ENCODE results near the gene SIK3. TPM values are rescaled to one million over a fixed set of nuclear protein-coding genes. Genes with fewer than 3 reads are reported as not detected.

The SIK3 gene
- total RNA-seq, 2 experiments from 2014 or later, result 81.4 to 86.1 TPM

DNA sequence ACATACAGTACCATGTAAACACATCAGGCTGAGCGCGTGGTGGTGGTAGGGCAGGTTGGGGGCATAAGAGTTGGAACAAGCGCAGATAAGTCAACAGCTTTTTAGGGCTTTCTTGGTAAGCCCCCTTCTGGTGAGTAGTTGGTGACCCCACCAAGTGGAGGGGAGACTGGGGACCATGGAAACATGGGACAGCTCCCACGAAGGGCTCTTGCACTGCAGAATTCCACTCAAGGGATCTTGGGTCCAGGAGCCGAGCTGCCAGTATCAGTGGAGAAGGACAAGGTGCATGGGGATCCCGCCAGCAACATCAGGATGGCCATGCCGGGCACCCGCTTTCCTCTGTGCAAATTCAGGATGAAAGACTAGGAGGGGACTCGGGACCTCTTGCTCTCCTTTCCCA is 254.6 kb downstream of the SIK3 start:
- H3K36me3 ChIP-seq (ENCODE audit: insufficient read depth, low read length), result peaks cover 43% of the 10 kb centered on the region

DNA sequence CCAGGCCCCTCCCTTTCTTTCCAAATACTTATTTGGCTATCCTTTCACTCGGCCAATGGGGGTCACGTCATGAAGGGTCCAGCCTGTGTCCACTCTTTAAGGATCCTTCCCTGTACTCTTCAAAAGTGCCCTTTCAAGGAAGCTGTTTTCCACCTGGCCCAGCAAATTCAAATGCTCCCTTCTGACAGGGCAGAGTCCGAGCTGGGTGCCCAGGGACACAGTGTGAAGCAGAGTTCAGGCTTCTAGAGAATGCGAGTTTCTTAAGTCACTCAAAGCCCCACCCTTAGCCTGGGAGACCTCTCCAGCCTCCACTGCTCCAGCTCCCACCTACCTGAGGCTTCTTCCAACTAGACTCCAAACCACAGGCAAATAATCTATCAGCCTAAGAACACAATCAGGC is 255.3 kb downstream of the SIK3 start:
- DNase-seq (no peak), ATAC-seq (ENCODE audit: poor library complexity) (no peak)
- ChIA-PET POLR2A (no interaction called here), CTCF (no interaction called here)
- Mint-ChIP-seq H3K9me3 (no peaks in the 10 kb centered on the region), H3K27ac (no peak overlapping the region), H3K4me3 (no peak overlapping the region), H3K36me3 (ENCODE audit: low read depth) (peaks cover 46% of the 10 kb centered on the region), H3K4me1 (ENCODE audit: low read depth) (no peaks in the 10 kb centered on the region), H3K27me3 (no peaks in the 10 kb centered on the region)
- H3K27me3 ChIP-seq (ENCODE audit: control insufficient read depth in 1 of 2, insufficient read depth in 2 of 2, low read length in 2 of 2), result no peaks in the 10 kb centered on the region
- no peak overlapping the region for H3K4me3 ChIP-seq (ENCODE audit: low read length)
- TF ChIP-seq, protein P1, sequence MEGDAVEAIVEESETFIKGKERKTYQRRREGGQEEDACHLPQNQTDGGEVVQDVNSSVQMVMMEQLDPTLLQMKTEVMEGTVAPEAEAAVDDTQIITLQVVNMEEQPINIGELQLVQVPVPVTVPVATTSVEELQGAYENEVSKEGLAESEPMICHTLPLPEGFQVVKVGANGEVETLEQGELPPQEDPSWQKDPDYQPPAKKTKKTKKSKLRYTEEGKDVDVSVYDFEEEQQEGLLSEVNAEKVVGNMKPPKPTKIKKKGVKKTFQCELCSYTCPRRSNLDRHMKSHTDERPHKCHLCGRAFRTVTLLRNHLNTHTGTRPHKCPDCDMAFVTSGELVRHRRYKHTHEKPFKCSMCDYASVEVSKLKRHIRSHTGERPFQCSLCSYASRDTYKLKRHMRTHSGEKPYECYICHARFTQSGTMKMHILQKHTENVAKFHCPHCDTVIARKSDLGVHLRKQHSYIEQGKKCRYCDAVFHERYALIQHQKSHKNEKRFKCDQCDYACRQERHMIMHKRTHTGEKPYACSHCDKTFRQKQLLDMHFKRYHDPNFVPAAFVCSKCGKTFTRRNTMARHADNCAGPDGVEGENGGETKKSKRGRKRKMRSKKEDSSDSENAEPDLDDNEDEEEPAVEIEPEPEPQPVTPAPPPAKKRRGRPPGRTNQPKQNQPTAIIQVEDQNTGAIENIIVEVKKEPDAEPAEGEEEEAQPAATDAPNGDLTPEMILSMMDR (IDR thresholded peaks at IDR 0.05), result no peak
- H3K36me3 ChIP-seq (ENCODE audit: insufficient read depth, low read length), result peaks cover 38% of the 10 kb centered on the region
- intact Hi-C loops (cut with DNase I, micrococcal nuclease), result no loop called here
- no peaks in the 10 kb centered on the region for H3K4me1 ChIP-seq (ENCODE audit: insufficient read depth, low read length)
- no peaks in the 10 kb centered on the region for H3K9me3 ChIP-seq (ENCODE audit: control insufficient read depth in 1 of 2, insufficient read depth in 1 of 2, low read length in 2 of 2)
- no peak overlapping the region for H3K27ac ChIP-seq (ENCODE audit: low read depth in 1 of 2, low read length in 2 of 2)

More for the DNA sequence above, 254.6 kb downstream of the SIK3 start:
- H3K27me3 ChIP-seq (ENCODE audit: control insufficient read depth in 1 of 2, insufficient read depth in 2 of 2, low read length in 2 of 2), result no peaks in the 10 kb centered on the region
- ChIA-PET CTCF (interaction anchor here (1.1 kb wide), 1 partner anchor 52 kb away, joined by 3 read pairs; the partner anchor contains the start of gene APOA5), POLR2A (interaction anchor here (0.7 kb wide), 1 partner anchor 9 kb away, joined by 3 read pairs; no protein-coding TSS in a partner anchor)
- Mint-ChIP-seq H3K9me3 (no peaks in the 10 kb centered on the region), H3K27me3 (no peaks in the 10 kb centered on the region), H3K4me3 (no peak overlapping the region), H3K4me1 (ENCODE audit: low read depth) (no peaks in the 10 kb centered on the region), H3K36me3 (ENCODE audit: low read depth) (peaks cover 47% of the 10 kb centered on the region), H3K27ac (no peak overlapping the region)
- DNase-seq, result no peak
- TF ChIP-seq, protein P1 (IDR thresholded peaks at IDR 0.05), result no peak
- H3K9me3 ChIP-seq (ENCODE audit: control insufficient read depth in 1 of 2, insufficient read depth in 1 of 2, low read length in 2 of 2), result no peaks in the 10 kb centered on the region
- H3K27ac ChIP-seq (ENCODE audit: low read depth in 1 of 2, low read length in 2 of 2), result no peak overlapping the region
- no peak overlapping the region for H3K4me3 ChIP-seq (ENCODE audit: low read length)
- H3K4me1 ChIP-seq (ENCODE audit: insufficient read depth, low read length), result no peaks in the 10 kb centered on the region
- intact Hi-C loops (cut with DNase I, micrococcal nuclease), result no loop called here
- no peak for ATAC-seq (ENCODE audit: poor library complexity)

DNA sequence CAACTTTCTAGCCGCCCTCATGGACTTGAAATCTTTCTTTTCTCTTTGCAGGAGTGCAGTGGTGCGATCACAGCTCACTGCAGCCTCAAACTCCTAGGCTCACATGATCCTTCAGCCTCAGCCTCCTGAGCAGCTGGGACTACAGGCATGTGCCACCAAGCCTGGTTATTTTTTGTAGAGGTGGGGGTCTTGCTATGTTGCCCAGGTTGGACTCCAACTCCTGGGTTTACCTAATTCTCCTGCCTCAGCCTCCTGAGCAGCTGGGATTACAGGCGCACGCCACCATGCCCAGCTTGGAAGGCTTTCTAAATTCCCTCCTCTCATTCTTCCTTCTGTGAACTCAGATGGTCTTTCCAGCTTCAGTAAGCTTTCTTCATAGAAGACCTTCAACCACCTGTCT is 256.1 kb downstream of the SIK3 start:
- Histone ChIP-seq H3K9me3 (ENCODE audit: control insufficient read depth in 1 of 2, insufficient read depth in 1 of 2, low read length in 2 of 2) (no peaks in the 10 kb centered on the region), H3K4me3 (ENCODE audit: low read length) (no peak overlapping the region), H3K27ac (ENCODE audit: low read depth in 1 of 2, low read length in 2 of 2) (no peak overlapping the region), H3K27me3 (ENCODE audit: control insufficient read depth in 1 of 2, insufficient read depth in 2 of 2, low read length in 2 of 2) (no peaks in the 10 kb centered on the region), H3K36me3 (ENCODE audit: insufficient read depth, low read length) (peaks cover 30% of the 10 kb centered on the region), H3K4me1 (ENCODE audit: insufficient read depth, low read length) (no peaks in the 10 kb centered on the region)
- Mint-ChIP-seq H3K4me3 (peak overlapping the region; percentile 23), H3K27me3 (no peaks in the 10 kb centered on the region), H3K4me1 (ENCODE audit: low read depth) (no peaks in the 10 kb centered on the region), H3K27ac (no peak overlapping the region), H3K36me3 (ENCODE audit: low read depth) (peaks cover 38% of the 10 kb centered on the region), H3K9me3 (no peaks in the 10 kb centered on the region)
- no peak for ATAC-seq (ENCODE audit: poor library complexity)
- ChIA-PET CTCF (interaction anchor here (1.7 kb wide), 1 partner anchor 264 kb away, joined by 3 read pairs; no protein-coding TSS in a partner anchor), POLR2A (no interaction called here)
- TF ChIP-seq, protein P1 (IDR thresholded peaks at IDR 0.05), result no peak
- no peak for DNase-seq
- intact Hi-C loops (cut with DNase I, micrococcal nuclease), result no loop called here

Measured in CD4-positive, alpha-beta T cell (primary cell).